ENCODE measurements around the gene CYB5R4.
"Not testable (repeated sequence)": the region's sequence is repeated elsewhere in the genome, so short reads cannot be mapped to it uniquely, and the experiment has no call there.

Gene CYB5R4

DNA sequence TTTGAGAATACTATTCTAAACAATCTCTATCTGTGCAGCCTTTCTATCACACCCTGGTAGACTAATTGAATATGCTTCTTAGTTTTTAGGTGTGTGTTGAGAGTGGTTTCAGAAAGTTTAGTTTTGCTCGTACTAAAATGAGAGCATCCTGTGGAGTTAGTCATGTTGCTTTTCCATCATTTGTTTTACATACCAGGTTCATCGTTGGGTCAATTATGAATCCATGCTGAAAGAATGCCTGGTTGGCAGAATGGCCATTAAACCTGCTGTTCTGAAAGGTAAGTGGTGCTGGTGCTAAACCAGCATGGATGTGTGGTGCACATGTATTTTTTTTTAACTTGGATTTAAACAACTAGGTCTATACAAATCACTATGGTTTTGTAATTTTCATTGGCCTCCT lies 49.3 kb downstream of the CYB5R4 start:
- no peak for DNase-seq (ENCODE audit: low spot score)

DNA sequence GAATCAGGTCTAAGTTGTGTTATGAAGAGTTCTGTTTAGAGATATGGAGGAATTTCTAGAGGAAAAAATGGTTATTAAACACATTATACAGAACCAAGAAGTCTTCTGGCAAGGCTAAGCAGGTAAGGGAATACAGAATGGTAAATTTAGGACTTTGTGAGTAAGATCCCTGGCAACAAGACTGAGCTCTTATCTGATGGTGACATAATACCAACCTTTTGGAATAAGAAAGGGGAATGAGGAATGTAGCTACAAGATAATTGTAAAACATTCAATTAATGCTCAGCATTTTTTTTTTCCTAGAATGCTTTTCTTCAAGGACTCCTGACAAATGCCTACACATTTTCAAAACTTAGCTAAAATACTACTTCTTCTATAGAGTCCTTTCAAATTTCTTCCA lies 51.8 kb downstream of the CYB5R4 start:
- DNase-seq (ENCODE audit: low spot score): no peak

DNA sequence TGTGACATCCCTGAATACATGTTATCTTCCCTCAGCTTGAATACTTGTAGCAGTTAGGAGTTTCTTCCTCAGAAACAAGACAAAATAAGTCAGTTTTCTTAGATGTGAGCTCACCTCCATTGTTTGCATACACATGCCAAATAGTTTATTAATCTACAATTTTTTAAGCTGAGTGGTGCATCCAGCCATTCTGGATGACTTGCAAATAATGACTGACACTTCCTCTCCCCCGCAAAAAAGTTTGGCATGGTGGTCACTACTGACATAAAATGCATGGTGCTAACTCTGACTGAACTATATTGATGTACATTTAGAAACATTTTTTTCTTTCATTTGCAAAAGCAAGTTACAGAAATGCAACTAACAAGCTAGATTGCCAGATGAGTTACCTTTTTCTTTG lies 55.5 kb downstream of the CYB5R4 start:
- no peak for DNase-seq (ENCODE audit: low spot score)

DNA sequence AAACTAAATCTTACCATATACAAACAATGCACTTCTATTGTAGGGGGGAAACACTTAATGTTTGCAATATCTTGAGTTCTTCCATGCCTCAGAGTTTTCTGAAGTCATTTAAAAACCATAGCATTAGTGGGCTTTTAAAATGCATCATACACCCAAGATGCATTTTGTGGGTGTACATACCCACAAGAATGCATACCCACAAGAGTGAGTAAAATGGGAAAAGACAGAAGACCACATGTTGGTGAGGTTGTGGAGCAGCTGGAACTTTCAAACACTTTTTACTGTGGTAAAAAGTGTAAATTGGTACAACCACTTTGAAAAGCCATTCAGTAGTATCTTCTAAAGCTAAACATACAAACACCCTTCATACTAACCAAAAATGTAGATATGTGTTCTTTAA lies 57.5 kb downstream of the CYB5R4 start:
- DNase-seq (ENCODE audit: low spot score): no peak

DNA sequence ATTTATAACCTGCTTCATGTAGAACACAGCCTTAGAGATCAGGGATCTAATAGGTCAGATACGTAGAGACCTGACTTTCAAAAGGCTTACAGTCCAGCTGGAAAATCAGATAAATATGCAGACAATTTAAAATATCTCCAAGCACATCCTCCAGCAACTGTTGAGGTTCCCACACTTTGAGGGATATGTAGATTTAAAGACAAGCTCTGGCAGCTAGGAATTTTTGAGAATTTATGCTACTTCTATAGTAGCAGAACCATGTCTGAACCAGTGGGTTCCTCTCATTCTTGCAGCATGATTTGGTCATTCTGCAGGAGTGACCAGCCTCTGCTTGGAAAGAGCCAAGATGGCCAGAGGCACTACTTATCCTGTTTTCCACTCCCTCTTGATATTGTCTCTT lies 60.5 kb downstream of the CYB5R4 start:
- no peak for DNase-seq (ENCODE audit: low spot score)

DNA sequence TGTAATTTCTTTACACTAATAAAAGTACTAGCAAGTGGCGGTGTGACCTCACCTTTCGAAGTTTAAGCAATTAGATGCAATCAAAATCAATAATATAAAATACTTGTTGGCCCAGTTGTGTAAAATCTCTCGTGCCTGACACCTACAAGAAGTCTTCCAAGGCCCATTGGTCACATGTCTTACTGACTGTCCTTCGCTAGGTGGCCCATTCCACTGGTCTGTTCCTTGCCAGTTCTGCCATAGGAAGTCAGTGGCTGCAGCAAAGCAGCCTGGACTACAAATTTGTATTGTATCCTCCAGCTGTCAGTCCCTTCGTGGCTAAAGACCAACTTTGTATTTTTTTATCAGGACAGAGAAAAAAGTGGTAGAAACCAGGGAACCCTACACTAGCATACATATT lies 61.8 kb downstream of the CYB5R4 start:
- DNase-seq (ENCODE audit: low spot score): no peak

DNA sequence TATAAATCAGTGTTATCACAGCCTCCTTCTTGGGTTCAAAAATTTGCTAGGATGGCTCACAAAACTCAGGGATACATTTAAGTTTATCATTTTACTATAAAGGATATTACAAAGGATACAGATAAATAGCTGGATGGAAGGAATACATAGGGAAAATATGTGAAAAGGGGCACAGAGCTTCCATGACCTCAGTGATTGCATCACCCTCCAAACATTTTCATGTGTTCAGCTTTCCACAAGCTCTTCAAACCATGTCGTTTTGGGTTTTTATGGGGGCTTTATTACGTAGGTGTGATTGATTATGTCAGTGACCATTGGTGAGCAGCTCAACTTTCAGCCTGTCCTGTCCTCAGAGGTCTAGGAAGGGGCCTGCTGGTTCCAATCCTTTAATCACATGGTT lies 68.0 kb downstream of the CYB5R4 start:
- DNase-seq (ENCODE audit: low spot score): no peak

DNA sequence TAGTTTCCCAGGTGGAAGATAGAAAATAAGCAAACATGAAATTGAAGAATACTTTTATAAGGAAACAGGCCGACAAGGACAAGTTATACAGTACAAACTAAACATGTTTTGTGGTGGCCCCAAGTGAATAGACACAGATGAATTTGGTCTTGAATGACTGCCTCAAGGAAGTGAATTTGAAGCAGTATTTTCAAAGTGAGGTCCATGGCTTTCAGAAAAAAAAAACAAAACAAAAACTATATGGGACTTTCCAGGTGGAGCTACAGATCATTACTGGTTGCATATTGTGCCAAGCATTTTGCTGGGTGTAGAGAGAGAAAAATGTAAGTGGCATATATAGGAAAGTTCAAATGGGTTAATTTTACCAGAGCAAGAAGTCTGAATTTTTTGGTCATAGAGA lies 68.8 kb downstream of the CYB5R4 start:
- DNase-seq (ENCODE audit: low spot score): no peak

DNA sequence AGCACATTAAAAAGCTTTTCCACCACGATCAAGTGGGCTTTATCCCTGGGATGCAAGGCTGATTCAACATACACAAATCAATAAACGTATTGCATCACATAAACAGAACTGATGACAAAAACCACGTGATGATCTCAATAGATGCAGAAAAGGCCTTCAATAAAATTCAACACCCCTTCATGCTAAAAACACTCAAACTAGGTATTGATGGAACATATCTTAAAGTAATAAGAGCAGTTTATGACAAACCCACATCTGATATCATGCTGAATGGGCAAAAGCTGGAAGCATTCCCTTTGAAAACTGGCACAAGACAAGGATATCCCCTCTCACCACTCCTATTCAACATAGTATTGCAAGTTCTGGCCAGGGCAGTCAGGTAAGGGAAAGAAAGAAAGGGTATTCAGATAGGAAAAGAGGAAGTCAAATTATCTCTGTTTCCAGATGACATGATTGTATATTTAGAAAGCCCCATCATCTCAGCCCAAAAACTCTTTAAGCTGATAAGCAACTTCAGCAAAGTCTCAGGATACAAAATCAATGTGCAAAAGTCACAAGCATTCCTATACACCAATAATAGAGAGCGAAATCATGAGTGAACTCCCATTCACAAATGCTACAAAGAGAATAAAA lies 86.8 kb downstream of the CYB5R4 start:
- DNase-seq (ENCODE audit: low spot score): not testable (repeated sequence)

DNA sequence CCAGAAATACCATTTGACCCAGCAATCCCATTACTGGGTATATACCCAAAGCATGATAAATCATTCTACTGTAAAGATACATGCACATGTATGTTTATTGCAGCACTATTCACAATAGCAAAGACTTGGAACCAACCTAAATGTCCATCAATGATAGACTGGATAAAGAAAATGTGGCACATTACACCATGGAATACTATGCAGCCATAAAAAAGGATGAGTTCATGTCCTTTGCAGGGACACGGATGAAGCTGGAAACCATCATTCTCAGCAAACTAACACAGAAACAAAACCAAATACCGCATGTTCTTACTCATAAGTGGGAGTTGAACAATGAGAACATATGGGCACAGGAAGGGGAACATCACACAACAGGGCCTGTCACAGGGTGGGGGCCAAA lies 88.5 kb downstream of the CYB5R4 start:
- not testable (repeated sequence) for DNase-seq (ENCODE audit: low spot score)

DNA sequence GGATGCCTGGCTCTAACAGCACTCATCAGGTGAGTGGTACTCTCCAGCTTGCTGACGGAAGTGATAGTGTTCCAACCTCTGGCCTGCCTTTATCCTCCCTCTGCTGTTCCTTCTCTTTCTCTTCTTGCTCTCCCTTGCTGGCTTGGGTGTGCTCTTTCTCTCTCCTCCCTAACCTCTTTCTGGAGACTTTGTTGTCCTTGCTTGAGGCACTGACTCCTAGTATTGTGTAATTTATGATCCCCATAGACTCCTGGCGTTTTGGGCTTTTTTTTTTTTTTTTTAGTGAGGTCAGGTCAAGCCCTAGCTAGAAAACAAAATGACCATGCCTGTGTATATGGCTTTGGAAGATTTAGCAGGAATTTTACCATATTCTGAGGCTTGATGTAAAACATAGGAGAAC lies 89.4 kb downstream of the CYB5R4 start:
- DNase-seq (ENCODE audit: low spot score): no peak

DNA sequence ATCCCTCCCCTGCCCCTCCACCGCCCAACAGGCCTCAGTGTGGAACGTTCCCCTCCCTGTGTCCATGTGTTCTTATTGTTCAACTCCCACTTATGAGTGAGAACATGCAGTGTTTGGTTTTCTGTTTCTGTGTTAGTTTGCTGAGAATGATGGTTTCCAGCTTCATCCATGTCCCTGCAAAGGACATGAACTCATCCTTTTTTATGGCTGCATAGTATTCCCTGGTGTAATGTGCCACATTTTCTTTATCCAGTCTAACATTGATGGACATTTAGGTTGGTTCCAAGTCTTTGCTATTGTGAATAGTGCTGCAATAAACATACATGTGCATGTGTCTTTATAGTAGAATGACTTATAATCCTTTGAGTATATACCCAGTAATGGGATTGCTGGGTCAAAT lies 91.9 kb downstream of the CYB5R4 start:
- not testable (repeated sequence) for DNase-seq (ENCODE audit: low spot score)

DNA sequence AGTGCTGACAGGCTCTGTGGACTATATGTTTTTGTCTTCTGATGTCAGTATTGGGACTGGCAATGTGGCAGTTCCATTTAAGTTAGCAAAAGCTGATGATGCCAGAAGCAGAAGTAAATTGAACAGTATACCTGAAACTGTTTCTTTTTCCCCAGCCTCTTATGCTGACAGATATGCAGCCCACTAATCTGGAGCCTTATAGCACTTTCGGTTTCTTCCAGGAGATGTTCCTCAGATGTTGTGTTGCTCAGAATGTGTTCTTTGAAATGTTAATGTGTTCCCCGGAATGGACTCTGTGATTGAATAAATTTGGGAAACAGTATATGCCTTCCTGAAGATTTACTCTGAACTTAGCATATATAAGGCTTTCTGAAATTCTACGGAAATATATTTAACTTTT lies 93.3 kb downstream of the CYB5R4 start:
- DNase-seq (ENCODE audit: low spot score): no peak

DNA sequence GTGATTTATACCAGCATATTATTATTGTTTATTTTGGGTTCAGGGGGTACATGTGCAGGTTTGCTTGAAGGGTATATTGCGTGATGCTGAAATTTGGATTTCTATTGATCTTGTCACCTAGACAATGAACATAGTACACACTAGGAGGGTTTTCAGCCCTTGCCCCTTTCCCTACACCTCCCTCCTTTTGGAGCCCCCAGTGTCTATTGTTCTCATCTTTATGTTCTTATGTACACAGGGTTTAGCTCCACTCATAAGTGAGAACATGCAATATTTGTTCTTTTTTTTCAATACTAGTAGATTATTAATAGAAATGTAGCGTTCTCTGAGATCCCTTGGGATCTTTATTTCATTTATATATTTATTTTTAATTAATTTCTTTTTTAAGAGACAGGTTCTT lies 94.9 kb downstream of the CYB5R4 start:
- DNase-seq (ENCODE audit: low spot score): no peak

DNA sequence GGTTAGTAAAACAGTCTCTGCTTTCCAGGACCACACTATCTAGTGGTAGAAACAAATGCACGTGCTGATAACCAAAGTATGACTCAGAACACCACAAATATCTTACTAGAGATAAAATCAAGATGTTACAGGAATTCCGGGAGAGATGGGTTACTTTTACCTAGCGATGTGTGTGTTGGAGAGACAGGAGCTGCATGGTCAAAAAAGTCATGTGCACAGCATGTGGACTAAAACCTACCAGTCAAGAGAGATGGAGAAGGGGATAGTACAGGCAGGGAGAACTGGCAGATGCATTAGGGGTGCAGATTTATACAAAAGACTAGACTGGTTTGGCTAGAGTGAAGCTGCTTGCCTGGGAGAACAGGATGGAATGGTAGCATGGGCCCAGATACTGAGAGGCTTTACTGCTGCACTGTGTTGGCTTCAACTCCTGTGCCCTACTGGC lies 98.8 kb downstream of the CYB5R4 start:
- DNase-seq (ENCODE audit: low spot score): no peak

DNA sequence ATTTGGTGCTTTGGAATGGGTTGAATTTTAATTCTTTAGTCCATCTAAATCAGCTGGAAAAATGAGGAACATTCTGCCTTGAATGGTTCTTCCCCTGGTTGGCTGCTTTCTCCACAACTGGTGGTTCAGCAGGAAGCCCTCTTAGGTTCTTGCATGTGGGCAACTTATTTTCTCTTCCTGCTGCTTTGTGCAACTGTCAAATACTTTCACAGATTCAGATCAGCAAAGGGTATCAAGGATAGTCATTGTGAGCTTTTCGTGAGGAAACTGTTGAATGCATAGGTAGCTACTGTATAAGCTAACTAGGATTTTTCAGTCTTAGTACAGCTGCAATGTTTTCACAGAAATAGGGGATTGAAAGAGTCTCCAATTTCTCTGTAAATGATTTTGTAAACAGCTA lies 101.2 kb downstream of the CYB5R4 start:
- DNase-seq (ENCODE audit: low spot score): no peak

DNA sequence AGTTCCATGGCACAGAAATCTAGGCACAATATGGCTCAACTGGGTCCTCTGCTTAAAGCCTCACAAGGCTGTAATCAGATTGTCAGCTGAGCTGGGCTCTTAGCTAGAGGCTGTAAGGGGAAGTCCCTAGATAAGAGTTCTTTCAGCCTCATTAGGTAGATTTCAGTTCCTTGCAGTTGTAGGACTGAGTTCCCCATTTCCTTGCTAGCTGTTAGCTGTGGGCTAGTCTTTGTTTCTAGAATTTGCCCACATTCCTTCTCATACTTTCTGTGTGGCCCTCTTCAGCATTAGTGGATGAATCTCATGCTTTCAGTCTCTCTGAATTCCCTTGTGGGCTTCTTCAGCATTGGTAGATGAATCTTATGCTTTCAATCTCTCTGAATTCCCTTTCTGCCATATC lies 103.1 kb downstream of the CYB5R4 start:
- no peak for DNase-seq (ENCODE audit: low spot score)

DNA sequence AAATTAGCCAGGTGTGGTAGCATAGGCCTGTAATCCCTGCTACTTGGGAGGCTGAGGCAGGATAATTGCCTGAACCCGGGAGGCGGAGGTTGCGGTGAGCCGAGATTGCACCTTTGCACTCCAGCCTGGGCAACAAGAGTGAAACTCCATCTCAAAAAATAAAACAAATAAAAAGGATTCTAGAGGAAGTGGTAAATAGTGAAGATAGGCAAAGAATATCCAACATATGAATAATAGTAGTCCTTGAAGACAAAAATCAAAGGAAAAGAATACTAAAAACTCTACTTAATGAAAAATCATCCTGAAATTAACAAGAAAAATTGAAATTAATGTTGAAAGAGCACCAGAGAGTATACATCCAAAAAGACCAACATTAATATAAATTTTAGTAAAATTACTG lies 107.0 kb downstream of the CYB5R4 start:
- DNase-seq (ENCODE audit: low spot score): no peak

DNA sequence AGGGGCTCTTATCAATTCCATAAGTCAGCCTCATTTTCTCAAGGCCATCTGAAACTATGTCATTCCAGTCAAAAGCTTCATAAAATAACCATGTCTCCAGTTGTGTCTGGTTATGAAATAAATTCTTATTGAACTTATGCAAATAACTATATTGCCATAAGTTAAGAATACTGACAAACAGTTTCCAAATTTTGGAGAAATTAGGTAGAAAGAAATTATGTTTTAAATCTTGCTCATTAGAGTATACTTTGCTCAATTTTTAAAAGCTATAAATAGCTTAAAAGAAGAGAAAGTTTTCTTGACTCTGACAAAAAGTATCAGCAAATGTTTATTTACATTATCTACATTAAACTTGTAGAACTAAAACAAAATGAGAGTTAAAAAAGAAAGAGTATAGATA lies 111.1 kb downstream of the CYB5R4 start:
- no peak for DNase-seq (ENCODE audit: low spot score)

DNA sequence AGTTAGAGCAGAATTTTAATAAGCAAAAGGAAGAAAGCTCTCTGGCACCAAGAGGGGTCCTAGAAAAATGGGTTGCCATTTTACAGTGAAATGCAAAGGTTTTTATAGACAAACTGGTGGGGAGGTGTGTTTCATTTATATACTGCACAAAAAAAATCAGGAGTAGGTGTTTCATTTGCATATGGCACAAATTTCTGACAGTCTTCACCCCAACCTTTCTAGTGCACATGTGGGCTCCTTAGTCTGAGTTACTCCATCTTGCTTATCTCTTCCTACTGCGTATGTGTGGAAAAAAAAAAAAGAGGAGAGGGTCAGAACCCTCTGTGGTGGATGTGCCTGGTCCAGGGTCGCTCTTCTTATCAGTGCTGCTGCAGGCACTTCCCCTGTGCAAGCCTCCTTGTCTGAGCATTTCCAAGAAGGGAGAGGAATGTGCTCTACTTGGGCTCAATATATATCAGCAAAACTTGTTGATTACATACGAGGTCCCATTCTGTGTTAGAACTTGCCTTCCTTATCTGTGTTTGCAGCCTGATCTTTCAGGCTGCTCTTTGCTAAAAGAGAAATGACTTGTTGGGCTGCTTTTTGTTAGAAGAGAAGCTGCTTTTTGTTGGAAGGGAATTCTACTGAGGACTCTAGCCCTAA lies 115.0 kb downstream of the CYB5R4 start:
- DNase-seq (ENCODE audit: low spot score): no peak

DNA sequence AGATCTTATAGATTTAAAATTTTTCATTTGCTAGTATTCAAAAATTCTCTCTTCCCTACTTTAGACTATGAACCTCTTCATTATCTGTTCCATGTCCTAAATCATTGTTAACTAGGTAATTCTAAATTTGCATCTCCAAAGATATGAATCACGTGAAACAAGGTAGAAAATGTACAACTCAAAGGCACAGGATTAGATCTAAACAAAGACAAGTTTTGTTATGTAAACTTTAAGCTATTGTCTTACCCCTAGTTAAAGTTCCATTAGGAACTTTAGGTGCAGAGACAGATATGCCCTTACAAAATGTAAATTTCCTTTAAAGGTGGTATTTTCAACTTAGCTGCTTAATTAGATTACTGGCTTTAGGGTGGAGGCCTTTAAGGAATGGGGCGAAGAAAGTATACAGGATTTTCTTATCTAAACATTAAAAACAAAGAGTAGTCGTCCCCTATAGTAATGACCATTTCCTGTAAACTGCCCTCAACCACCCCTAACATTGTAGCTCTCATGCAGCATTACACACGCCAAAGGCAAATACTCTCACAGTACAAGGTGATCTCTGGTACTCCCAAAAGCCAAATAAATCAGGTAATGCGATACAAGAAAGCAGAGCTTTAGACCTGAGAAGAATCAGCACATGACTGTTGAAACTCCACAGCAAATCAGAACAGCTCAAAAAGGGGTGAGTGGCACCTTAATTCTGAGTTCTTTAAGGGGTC lies 116.7 kb downstream of the CYB5R4 start:
- no peak for DNase-seq (ENCODE audit: low spot score)

DNA sequence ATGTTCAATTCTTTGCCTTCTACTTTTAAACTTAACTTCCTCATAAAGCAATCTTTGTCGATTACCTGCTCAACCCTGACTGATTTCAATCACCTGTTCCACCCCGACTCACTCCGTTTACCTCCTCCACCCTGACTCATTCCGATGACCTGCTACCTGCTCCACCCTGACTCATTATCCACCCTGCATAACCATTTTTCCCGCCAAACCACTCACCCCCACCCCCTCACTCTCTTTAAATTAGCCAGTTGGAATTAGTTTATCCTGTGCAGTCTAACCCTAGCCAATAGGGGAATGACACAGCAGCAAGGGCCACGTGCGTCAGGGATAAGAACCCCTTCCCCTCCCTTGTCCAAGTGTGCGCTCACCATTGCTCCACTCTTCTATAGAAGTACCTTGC lies 117.4 kb downstream of the CYB5R4 start:
- no peak for DNase-seq (ENCODE audit: low spot score)

DNA sequence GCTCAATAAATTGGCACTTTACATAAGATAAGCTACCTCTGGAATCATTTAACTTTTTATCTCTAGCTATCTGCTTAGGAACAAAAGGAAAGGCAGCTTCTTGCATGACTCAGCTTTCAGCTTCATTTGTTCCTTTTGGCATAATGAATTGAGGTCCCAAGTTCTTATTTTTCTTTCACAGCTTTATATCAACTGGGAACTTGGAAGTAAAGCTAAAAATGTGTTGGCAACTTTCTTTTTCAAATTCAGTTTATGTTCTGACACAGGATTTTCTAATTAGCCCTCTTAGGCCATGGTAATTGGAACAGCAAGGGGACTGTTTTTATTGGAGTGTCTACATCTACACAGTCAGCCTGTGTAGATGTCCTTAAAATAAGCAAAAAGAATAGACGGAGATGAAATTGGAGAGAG lies 118.8 kb downstream of the CYB5R4 start:
- DNase-seq (ENCODE audit: low spot score): no peak

DNA sequence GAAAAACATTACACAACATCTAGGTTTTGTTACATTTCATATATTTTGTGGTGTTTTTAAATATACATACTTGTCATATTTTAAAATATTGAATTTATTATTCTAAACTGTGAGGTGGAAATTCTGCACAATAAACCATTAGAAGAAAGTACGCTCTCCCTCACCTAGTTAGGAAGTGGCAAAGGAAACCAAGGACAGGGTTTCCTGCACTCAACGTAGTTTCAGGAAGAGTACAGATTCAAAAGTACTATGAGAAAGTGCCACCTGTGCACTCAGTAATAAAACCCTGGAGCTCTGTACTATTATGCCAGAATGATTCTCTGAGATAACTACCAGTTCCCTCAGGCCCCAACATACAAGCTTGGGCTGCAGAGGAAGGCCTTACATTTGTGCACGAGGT lies 119.5 kb downstream of the CYB5R4 start:
- no peak for DNase-seq (ENCODE audit: low spot score)

Measured in RKO (cell line).